Right ventricle myocardium inferior (tissue), 1 donor: ENCODE results near the gene STARD4. TPM values are rescaled to one million over a fixed set of nuclear protein-coding genes. Genes with fewer than 3 reads are reported as not detected.
A peak's percentile ranks its signal among the peaks of the same experiment; 100 is the strongest.

ENCODE experiments used
- ATAC-seq: fragments of 200-7000 bp; cut with Tn5 transposase; one replicate; pipeline ENCODE4 v1.9.1; 2020; ENCODE audit warnings: mild to moderate bottlenecking, moderate library complexity
- DNase-seq: peaks from one replicate; pipeline ENCODE4 v3.0.0; 2021; ENCODE audit errors: missing footprints
- intact Hi-C: fragments of 100-400 bp; cut with DNase I; formaldehyde crosslinking; loops from one replicate; pipeline ENCODE4 v1.11.0; 2022
- total RNA-seq: library from RNA; stranded (reverse); fragmentation: NEBNext Ultra II Directional; extraction: Animal tissue kit (Norgen Biotek cat#: 25700); gene quantifications from one replicate; pipeline ENCODE4 v1.2.1, GENCODE V29; 2021
- donor health status: DM: no; HTN: yes; CAD: no; lungs with severe emphysema.

Gene STARD4
- total RNA-seq, 1 donor from 2014 or later = 2.9 TPM

- no peak for ATAC-seq
- no peak for DNase-seq
- intact Hi-C loops = no loop called here
Observed at GRCh38 chr5:111532886-111533582, 20.7 kb upstream of the STARD4 start.

DNA sequence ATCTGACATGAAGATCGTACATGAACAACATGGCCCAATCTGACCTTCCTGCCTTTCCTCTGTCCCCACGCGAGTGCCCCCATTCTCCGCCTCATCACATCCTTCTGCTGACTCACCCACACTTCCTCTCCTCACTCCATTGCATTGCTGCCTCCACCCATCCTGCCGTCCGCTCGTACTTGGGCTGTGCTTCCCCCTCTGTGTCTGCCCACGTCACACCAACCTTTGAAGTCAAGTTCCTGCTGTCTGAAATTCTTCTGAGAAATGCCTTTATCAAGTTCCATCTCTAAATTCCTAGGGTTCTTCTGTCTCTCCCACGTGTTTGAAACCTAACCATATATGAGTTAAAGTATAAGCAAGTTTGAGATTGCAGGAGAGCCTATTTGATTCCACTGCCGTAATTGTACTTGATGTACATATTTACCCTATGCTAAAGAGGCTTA is 18.0 kb upstream of the STARD4 start:
- peak; percentile 84 for DNase-seq
- intact Hi-C loops = loop anchor here (2.0 kb wide), 1 partner anchor 616 kb away; no protein-coding TSS in a partner anchor
- peak; percentile 91 for ATAC-seq

- intact Hi-C loops = no loop called here
- no peak for ATAC-seq
- no peak for DNase-seq
Observed at GRCh38 chr5:111528056-111528455, 15.7 kb upstream of the STARD4 start.

GRCh38 chr5:111520908-111521307 is 8.6 kb upstream of the STARD4 start:
- ATAC-seq (no peak), DNase-seq (no peak)
- intact Hi-C loops = no loop called here

- no peak for ATAC-seq
- no peak for DNase-seq
- intact Hi-C loops = no loop called here
Observed at GRCh38 chr5:111518777-111519176, 6.4 kb upstream of the STARD4 start.

- DNase-seq (no peak), ATAC-seq (no peak)
- intact Hi-C loops = no loop called here
Observed at GRCh38 chr5:111517853-111518501, 5.6 kb upstream of the STARD4 start.

- ATAC-seq (no peak), DNase-seq (no peak)
- intact Hi-C loops = no loop called here
Observed at GRCh38 chr5:111514087-111514486, 1.8 kb upstream of the STARD4 start.

DNA sequence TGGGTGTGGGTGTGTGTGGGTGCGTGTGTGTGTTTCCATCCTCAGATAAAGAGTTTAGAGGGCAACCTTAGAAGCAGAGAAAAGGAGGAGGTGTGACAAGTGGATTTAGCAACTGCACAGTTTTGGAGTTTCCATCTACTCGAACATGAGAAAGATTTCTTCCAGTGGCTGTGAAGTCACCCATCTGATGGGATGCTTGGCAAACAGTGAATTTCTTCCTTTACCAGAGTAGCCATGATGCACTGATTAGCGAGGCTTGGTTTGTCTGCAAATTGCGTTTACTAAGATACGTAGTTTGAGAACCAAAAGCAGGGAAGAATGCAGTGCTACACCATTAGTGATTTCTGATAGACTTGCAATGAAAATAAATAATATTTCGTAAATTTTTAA is 791 bp upstream of the STARD4 start:
- DNase-seq (no peak), ATAC-seq (no peak)
- intact Hi-C loops = no loop called here

- ATAC-seq = peak; percentile 20
- peak; percentile 52 for DNase-seq
- intact Hi-C loops = no loop called here
Observed at GRCh38 chr5:111511831-111512374, 432 bp downstream of the STARD4 start.

DNA sequence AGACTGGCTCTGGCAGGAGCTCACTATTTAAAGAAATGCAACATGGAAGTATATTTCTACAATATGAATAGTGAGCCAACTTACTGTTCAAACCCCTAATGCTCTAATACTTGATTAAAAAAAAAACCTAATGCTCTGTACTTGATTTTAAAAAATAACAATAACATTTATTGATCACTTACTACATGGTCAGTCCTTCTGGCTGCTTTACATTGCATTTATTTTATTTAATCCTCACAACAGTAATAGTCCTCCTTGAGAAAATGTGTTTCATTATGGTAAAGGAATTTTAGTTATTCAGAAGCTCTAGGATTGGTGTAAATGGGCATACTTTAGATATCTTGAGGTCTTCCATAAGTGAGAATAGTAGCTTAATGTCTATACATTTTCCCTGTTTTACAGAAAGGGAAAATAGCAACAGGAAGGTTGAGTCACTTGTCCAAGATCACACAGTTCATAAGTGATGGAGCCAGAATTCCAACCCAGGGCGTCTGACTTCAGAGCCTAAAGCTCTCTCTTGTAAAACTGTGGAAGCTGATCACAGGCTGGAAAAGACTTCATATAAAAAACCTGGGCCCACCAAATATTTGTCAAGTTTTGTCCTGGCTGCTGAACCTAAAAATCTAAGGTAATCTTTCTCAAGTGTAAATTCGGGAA is 1.0 kb downstream of the STARD4 start:
- intact Hi-C loops = no loop called here

DNA sequence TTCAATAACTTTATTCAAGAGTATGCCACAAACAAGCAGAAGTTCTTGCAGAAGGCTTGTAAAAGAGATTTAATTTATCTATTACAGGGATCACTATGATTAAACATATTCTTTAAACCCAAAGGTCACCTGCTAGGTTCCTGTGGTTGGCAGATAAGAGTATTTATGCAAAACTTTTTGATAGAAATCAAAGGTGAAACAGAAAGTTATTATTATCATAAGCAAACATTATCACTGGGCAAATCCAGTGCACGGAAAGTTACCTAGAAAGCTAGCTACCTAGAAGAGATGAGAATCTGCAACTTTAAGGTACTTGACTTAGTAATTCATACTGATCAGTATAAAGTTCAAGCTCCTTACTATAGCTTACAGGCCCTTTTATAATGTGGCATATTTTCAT is 3.2 kb downstream of the STARD4 start:
- DNase-seq (no peak), ATAC-seq (no peak)
- intact Hi-C loops = no loop called here

More for the DNA sequence above, 1.0 kb downstream of the STARD4 start:
- ATAC-seq (no peak), DNase-seq (no peak)

GRCh38 chr5:111507276-111507675 is 5.1 kb downstream of the STARD4 start:
- ATAC-seq (no peak), DNase-seq (no peak)
- intact Hi-C loops = no loop called here

GRCh38 chr5:111505096-111505495 is 7.2 kb downstream of the STARD4 start:
- no peak for DNase-seq
- intact Hi-C loops = no loop called here
- ATAC-seq = no peak

DNA sequence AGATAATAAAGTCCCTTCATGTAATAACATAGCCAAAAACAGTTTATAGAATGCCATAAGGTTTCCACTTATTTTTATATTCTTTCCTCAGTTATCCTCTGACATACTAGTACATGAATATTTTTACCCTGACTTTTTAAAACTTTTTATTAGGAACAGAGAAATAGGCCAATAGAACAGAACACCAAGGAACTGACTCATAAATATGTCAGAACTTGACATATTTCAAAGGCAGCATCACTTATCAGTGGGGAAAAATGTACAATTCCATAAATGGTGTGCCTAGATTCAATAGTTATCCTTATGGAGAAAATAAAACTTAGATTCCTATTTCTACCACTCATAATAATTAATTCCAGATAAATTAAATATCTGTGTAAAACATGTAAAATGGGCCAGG is 9.4 kb downstream of the STARD4 start:
- DNase-seq (no peak), ATAC-seq (no peak)
- intact Hi-C loops = no loop called here

DNA sequence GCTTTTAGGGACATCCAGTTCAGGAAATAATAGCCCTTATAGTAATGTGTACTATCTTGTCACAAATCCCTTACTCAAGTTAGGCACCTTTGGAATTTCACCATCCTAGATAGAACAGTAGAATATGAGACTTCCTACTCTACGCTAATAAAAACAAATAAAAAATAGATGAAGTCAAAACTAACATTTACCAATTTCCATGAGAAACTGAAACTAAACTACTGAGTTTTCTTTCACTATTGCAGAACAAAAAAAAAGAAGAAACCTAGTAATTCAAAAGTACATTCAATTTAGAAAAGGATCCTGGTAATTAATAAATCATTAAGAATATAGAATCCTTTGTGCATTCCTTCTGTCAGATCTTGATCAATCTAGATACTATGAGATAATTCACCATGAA is 14.0 kb downstream of the STARD4 start:
- no peak for ATAC-seq
- intact Hi-C loops = no loop called here
- DNase-seq = no peak

DNA sequence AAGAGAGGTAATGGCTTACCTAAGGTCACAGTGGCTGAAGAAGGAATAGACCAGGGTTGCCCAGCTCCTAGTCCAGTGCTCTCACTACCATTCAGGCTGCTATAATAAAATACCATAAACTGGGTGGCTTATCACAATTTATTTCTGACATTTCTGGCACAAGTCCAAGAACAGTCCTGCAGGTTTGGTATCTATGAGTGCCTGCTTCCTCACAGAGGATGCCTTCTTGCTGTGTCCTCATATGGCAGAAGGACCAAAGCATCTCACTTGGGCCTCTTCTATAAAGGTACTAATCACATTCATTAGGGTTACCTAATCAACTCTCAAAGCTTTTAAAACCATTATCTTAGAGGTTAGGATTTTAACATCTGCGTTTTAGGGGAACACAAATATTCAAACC is 17.2 kb downstream of the STARD4 start:
- ATAC-seq = no peak
- no peak for DNase-seq
- intact Hi-C loops = no loop called here

GRCh38 chr5:111494355-111494999 is 17.9 kb downstream of the STARD4 start:
- no peak for ATAC-seq
- no peak for DNase-seq
- intact Hi-C loops = no loop called here

DNA sequence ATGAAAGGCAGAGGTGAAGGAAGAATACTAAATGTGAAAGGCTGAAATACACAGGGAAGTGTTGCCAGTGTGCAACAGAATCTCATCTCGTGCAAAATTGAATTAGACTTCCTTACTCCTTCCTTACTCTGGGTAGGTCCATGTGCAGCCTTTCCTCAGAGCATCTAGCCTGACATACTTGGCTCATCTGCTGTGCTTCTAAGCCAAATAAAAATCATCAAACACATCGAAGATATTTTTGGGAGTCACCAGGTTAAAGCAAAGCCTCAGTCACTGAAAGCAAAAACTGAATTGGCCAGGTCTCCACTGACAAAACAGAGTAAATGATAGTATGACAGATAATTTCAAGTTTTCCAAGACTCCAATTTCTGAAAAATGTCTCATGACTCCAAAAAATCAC is 19.3 kb downstream of the STARD4 start:
- ATAC-seq (no peak), DNase-seq (no peak)
- intact Hi-C loops = no loop called here

GRCh38 chr5:111488353-111488752 is 24.0 kb downstream of the STARD4 start:
- ATAC-seq (no peak), DNase-seq (no peak)
- intact Hi-C loops = no loop called here
